Gastrocnemius medialis (tissue), 4 donors: ENCODE data around the gene ADAMTS2. TPM values are rescaled to one million over a fixed set of nuclear protein-coding genes. Genes with fewer than 3 reads are reported as not detected.

ENCODE experiments used
- ATAC-seq, 2 donors: fragments of 150-250 bp; one replicate each; pipeline ENCODE4 v1.9.1; 2016
- DNase-seq, 2 donors: peaks; one replicate each; pipeline ENCODE4 v3.0.0-alpha.2; 2019
- H3K27ac ChIP-seq, 4 donors: fragments of 200-600 bp; sonication (generic); 1 replicate in 1 of 4; 2 replicates in 3 of 4; pipeline ENCODE4 v1.5.1; 2016 to 2018; ENCODE audit warnings: mild to moderate bottlenecking in 2 of 4, moderate library complexity in 1 of 4
- H3K27me3 ChIP-seq, 3 donors: fragments of 200-600 bp; sonication (generic) in 2 of 3; 1 replicate in 1 of 3; 2 replicates in 2 of 3; pipeline versions ENCODE4 v1.5.1 to v1.6.0; 2016 to 2019; ENCODE audit warnings: mild to moderate bottlenecking in 1 of 3, moderate library complexity in 1 of 3
- H3K36me3 ChIP-seq, 2 donors: fragments of 200-600 bp; sonication (generic) in 1 of 2; one replicate each; pipeline ENCODE4 v1.5.1; 2017 to 2018
- H3K4me1 ChIP-seq, 2 donors: fragments of 200-600 bp; sonication (generic) in 1 of 2; one replicate each; pipeline ENCODE4 v1.5.1; 2016 to 2017; ENCODE audit warnings: mild to moderate bottlenecking in 2 of 2
- H3K4me3 ChIP-seq, 4 donors: fragments of 200-600 bp; sonication (generic) in 3 of 4; 1 replicate in 1 of 4; 2 replicates in 3 of 4; pipeline ENCODE4 v1.5.1; 2016 to 2019; ENCODE audit warnings: mild to moderate bottlenecking in 2 of 4
- H3K9me3 ChIP-seq, 3 donors: fragments of 200-600 bp; sonication (generic) in 2 of 3; 1 replicate in 1 of 3; 2 replicates in 2 of 3; pipeline ENCODE4 v1.5.1; 2016 to 2019
- POLR2A ChIP-seq, 2 donors: fragments of 450-650 bp; IDR thresholded peaks; one replicate each; pipeline ENCODE4 v1.6.1; 2017; ENCODE audit warnings: antibody characterized with exemption in 2 of 2, mild to moderate bottlenecking in 2 of 2, moderate library complexity in 2 of 2
- in situ Hi-C, 4 donors: fragments of 200-750 bp; cut with MboI; loops; one replicate each; pipeline versions ENCODE4 v1.15.0 to v1.8.0; 2017; ENCODE audit warnings: low sequenced_read_pairs in 4 of 4
- intact Hi-C: fragments of 100-400 bp; cut with DNase I; formaldehyde crosslinking; loops from one replicate; pipeline ENCODE4 v1.15.1; 2023; ENCODE audit warnings: low total_unique reads
- total RNA-seq, 4 donors: library from RNA; depleted of rRNA; stranded (reverse); fragments of >200 nt; gene quantifications; one replicate each; pipeline versions ENCODE4 v1.1.0 to v1.2.3, GENCODE V29; 2016
- TF ChIP-seq, protein P1 (sequence below), 5 experiments: fragments of 450-650 bp in 3 of 5; fragments of 200-600 bp in 2 of 5; sonication (generic) in 2 of 5; IDR thresholded peaks in 4 of 5; conservative IDR thresholded peaks in 1 of 5; 1 replicate in 4 of 5; 2 replicates in 1 of 5; pipeline ENCODE4 v1.5.1; 2016 to 2019; ENCODE audit warnings: antibody characterized with exemption in 5 of 5, mild to moderate bottlenecking in 3 of 5, moderate library complexity in 3 of 5

The ADAMTS2 gene
- total RNA-seq, 4 donors from 2014 or later, result 0.78 to 3.8 (median 2.0) TPM

DNA sequence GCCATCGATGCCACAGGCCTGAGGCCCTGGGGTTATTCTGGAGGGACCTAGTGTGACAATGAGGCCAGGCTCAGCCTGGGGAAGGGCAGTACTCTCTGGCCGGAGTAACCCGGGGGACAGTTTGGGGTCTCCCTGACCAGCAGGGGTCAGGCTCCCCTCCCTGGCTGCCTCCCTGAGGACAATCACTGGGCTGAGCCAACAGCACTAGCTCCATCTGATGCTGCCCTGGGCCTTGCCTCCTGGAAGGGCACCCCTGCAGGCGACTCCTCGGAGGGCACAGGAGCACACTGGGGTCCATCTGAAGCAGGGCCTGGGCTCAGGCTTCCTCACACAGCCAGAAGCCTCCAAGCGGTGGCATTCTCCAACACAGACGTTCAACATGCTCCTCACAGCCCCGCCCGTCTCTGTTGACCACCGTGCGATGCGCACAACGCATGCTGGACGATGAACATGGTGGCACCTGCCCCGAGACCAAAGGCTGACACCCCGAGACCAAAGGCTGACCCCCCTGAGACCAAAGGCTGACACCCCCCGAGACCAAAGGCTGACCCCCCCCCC, 68.3 kb downstream of the ADAMTS2 start:
- TF ChIP-seq, protein P1, sequence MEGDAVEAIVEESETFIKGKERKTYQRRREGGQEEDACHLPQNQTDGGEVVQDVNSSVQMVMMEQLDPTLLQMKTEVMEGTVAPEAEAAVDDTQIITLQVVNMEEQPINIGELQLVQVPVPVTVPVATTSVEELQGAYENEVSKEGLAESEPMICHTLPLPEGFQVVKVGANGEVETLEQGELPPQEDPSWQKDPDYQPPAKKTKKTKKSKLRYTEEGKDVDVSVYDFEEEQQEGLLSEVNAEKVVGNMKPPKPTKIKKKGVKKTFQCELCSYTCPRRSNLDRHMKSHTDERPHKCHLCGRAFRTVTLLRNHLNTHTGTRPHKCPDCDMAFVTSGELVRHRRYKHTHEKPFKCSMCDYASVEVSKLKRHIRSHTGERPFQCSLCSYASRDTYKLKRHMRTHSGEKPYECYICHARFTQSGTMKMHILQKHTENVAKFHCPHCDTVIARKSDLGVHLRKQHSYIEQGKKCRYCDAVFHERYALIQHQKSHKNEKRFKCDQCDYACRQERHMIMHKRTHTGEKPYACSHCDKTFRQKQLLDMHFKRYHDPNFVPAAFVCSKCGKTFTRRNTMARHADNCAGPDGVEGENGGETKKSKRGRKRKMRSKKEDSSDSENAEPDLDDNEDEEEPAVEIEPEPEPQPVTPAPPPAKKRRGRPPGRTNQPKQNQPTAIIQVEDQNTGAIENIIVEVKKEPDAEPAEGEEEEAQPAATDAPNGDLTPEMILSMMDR (IDR thresholded peaks at IDR 0.05 in 4 of 5, conservative IDR thresholded peaks at IDR 0.05 in 1 of 5), result no peak
- no peak for TF ChIP-seq POLR2A (IDR thresholded peaks at IDR 0.05)
- in situ Hi-C loops (no loop called here), intact Hi-C loops (no loop called here)
- Histone ChIP-seq H3K4me3 (no peak overlapping the region), H3K4me1 (peaks cover 8 to 14% of the 10 kb centered on the region in 2 donors), H3K27me3 (no peaks in the 10 kb centered on the region), H3K36me3 (no peaks in the 10 kb centered on the region), H3K27ac (peak overlapping the region; percentile 62 to 76 (median 72)), H3K9me3 (no peaks in the 10 kb centered on the region)
- DNase-seq, result no peak
- no peak for ATAC-seq

DNA sequence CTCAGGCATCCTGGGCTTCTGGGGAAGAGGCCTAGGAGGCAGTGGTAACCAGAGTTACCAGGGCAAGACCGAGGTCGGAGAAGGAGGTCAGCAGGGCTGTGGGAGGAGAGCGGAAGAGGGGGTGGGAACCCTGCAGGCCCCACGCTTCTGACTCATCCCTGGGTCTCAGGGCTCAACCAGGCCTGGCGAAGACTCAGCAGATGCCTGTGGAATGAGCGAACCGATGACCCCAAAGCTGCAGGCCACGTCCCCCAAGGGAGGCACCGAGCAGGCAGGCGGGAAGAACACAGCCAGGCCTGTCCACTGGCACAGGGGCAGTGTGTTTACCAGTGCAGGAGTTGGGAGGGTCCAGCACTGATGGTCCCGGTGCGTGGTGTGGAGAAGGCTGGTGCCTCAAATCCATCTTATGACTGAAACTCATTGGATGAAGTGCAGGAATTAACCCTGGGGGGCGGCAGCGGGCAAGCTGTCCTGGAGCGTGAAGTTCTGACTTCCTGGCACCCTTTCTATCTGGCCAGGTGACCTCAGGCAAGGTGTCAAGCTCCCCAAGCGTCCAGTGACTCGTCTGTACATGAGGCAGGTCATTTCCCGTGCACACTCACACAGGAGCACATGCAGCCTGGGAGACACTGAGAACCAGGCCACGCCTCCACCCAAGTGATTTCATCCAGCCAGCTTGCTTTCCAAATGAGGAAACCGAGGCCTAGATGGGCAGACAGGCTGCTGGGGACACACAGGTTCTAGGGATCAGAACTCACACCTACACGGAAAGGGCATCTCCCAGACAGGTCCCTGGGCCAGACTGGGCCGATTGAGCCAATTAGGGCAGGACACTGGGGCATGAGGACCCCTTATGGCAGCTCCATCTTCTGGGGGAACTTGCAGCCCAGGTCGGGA, 69.1 kb downstream of the ADAMTS2 start:
- Histone ChIP-seq H3K4me3 (no peak overlapping the region), H3K27me3 (no peaks in the 10 kb centered on the region), H3K4me1 (peaks cover 8 to 14% of the 10 kb centered on the region in 2 donors), H3K9me3 (no peaks in the 10 kb centered on the region), H3K27ac (peak overlapping the region; percentile 62 to 76 (median 72)), H3K36me3 (no peaks in the 10 kb centered on the region)
- ATAC-seq (peak; percentile 80 to 82), DNase-seq (peak; percentile 64 to 81)
- intact Hi-C loops (no loop called here), in situ Hi-C loops (no loop called here)
- TF ChIP-seq, protein P1 (IDR thresholded peaks at IDR 0.05 in 4 of 5, conservative IDR thresholded peaks at IDR 0.05 in 1 of 5), result no peak
- no peak for TF ChIP-seq POLR2A (IDR thresholded peaks at IDR 0.05)

DNA sequence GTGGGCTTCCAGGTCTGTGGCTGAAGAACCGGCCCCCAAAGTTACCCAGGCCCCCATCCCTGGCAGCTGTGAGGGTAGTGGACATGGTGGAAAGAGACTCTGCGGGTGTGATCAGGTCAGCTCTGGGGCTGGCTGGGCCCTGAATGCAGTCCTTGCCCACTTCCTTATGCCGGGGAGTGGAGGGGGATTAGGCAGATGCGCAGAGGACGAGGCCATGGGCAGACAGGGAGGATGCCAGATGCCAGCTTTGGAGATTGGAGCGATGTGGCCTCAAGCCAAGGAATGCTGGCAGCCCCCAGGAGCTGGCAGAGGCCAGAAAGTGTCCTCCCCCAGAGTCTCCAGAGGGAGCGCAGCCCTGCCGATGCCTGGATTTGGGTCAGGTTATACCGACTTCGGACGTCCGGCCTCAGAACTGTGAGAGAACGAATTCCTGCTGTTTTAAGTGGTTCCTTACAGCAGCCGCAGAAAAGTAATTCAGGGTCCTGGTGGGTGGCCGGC, 69.8 kb downstream of the ADAMTS2 start:
- Histone ChIP-seq H3K27ac (peak overlapping the region; percentile 62 to 76 (median 72)), H3K4me3 (no peak overlapping the region), H3K27me3 (no peaks in the 10 kb centered on the region), H3K36me3 (no peaks in the 10 kb centered on the region), H3K4me1 (peaks cover 8 to 14% of the 10 kb centered on the region in 2 donors), H3K9me3 (no peaks in the 10 kb centered on the region)
- in situ Hi-C loops, result no loop called here
- TF ChIP-seq, protein P1 (IDR thresholded peaks at IDR 0.05 in 4 of 5, conservative IDR thresholded peaks at IDR 0.05 in 1 of 5), result no peak
- no peak for TF ChIP-seq POLR2A (IDR thresholded peaks at IDR 0.05)
- ATAC-seq (peak in 1 of 2 donors; percentile 4), DNase-seq (no peak)
- intact Hi-C loops, result no loop called here

DNA sequence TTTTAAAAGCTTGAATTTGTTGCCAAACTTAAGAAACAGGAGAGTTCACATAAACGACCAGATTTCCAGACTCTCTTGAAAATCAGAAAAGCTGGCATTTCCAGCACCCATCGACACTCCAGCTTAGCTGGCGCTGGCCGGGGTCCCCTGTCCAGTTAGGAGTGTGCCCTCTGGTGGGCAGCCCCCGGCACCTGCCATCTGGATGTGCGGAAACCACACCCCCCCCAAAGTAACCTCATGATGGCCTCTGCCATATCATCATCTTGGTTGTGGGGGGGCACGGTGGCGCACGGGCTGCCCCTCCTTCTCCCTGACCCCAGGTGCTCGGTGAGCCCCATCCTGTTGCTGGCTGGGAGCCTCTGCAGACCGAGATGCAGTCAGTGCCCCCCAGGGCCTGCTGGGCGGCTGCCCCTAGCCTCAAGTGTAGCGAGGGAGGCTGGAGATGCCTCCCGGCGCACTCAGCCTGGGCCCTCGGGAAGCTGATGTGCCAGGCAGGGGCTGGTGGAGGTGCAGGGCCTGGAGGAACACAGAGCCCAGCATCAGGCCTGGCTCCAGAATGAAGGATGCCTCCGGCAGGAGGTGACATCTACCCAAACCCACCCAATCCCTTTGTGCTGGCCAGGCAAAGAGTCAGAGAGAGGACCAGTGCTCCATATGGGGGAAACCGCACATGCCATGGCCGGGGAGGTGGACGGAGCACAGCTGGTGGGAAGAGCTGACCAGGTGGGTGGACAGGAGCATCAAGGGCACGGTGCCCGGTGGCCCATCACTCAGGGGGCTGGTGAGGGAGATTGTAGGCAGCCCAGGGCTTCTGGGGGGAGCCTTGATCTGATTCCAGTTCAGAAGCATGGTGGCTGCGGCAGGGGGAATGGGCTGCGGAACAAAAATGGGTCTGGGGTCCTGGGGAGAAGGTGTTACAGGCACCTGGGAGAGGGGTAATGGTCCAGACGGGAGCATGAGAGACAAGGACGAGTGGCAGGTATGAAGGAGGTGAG, 70.6 kb downstream of the ADAMTS2 start:
- Histone ChIP-seq H3K36me3 (no peaks in the 10 kb centered on the region), H3K4me3 (no peak overlapping the region), H3K27ac (peak overlapping the region; percentile 62 to 76 (median 72)), H3K27me3 (no peaks in the 10 kb centered on the region), H3K9me3 (no peaks in the 10 kb centered on the region), H3K4me1 (peaks cover 8 to 14% of the 10 kb centered on the region in 2 donors)
- DNase-seq (no peak), ATAC-seq (no peak)
- in situ Hi-C loops, result no loop called here
- intact Hi-C loops, result no loop called here
- no peak for TF ChIP-seq POLR2A (IDR thresholded peaks at IDR 0.05)
- TF ChIP-seq, protein P1 (IDR thresholded peaks at IDR 0.05 in 4 of 5, conservative IDR thresholded peaks at IDR 0.05 in 1 of 5), result no peak
